ENCODE results near the gene TLE4. TPM values are rescaled to one million over a fixed set of nuclear protein-coding genes. Genes with fewer than 3 reads are reported as not detected.

The TLE4 gene
- total RNA-seq, 1 experiment from 2014 or later, result 17.9 TPM

DNA sequence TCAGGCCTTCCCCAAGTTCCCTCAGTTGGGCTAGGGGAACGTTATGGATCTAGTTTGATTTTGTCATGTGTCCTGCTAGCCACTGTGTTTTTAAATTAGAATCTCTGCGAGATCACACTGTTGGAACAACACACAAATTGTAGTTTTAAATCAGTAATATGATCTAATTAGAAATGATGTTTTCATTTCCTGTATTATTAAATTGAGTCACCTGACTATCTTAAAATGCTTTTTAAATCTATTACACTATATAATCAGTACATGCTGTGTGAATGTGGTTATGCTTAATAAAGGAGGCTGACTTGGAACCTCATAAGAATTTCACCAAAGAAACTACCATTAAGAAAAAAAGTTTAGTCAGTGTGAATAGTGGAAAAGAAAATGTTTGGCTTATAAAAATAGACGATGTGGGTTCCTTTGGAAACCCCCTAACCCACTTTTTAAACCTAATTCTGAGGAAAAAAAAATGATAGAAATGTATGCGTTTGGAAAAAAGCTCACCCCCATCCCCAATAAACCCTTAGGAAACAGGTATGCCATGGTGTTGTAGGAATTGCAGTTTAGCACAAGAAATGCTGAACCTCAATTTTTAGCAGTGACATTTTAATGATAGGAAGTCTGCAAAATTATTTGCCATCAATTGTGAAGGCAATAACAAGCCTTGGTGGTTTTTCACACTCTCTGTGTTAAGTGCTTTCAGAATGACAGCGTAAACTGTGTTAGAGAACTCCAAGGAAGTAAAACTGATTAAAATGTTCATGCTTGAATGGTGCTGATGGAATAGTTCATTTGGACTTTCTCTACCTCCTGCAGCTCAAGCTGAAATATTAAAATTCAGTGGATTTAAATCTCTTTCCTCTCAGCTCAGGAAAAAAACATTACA, 59.0 kb downstream of the TLE4 start:
- no peaks in the 10 kb centered on the region for H3K9me2 ChIP-seq (replicated peaks; ENCODE audit: low read length)
- no peaks in the 10 kb centered on the region for H3K9me3 ChIP-seq (ENCODE audit: low read length)
- H4K20me1 ChIP-seq (ENCODE audit: low read length), result no peaks in the 10 kb centered on the region
- no peak overlapping the region for H3K4me3 ChIP-seq (ENCODE audit: low read length)
- no peaks in the 10 kb centered on the region for H3K27me3 ChIP-seq (ENCODE audit: low read length)
- intact Hi-C loops (cut with micrococcal nuclease), result no loop called here
- no peak overlapping the region for H3K4me2 ChIP-seq (ENCODE audit: low read length)
- no peak for DNase-seq
- no peaks in the 10 kb centered on the region for H3F3A ChIP-seq (ENCODE audit: low read length, unreplicated experiment)
- no TSS peak for BruUV-seq (replicated peaks)
- H3K27ac ChIP-seq (ENCODE audit: low read length), result no peak overlapping the region
- ATAC-seq, result no peak
- peaks cover 3% of the 10 kb centered on the region; the same call in 1 of the 2 replicates for H3K4me1 ChIP-seq (ENCODE audit: insufficient read depth, low read length)
- no peak overlapping the region for H3K9ac ChIP-seq (ENCODE audit: low read length)
- H2AFZ ChIP-seq (ENCODE audit: low read length), result no peak overlapping the region
- TF ChIP-seq EZH2phosphoT487 (IDR thresholded peaks at IDR 0.05; ENCODE audit: borderline replicate concordance, low read length) (no peak), CTCF (conservative IDR thresholded peaks at IDR 0.05; ENCODE audit: low read depth, low read length) (no peak), EZH2 (IDR thresholded peaks at IDR 0.05; ENCODE audit: low read length, unreplicated experiment) (no peak)
- ChIA-PET POLR2A (ENCODE audit: unreplicated experiment) (no interaction called here), CTCF (no interaction called here)
- no peaks in the 10 kb centered on the region for H3K79me2 ChIP-seq (ENCODE audit: low read length)
- no peaks in the 10 kb centered on the region for H3K36me3 ChIP-seq (ENCODE audit: low read depth, low read length)

DNA sequence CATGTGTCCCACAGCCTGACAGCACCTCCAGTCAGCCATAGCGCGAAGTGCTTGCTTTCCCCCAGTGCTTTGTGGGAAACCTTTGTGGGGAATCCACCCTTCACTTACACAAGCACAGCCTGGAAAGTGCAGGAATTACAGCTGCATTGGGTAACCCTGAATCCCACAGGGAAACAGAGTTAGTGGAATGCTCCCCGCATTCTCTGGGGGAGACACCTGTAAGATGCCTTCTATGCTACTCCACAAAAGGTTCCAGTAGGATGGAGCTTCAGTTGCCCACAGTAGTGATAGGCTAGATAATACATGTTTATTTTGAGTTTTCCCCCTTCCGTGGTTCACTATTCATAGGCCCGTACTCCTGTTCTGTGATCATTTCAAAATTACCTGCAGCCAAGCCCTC, 60.3 kb downstream of the TLE4 start:
- ATAC-seq (no peak), DNase-seq (no peak)
- H3K27me3 ChIP-seq (ENCODE audit: low read length), result no peaks in the 10 kb centered on the region
- no peaks in the 10 kb centered on the region for H3K9me3 ChIP-seq (ENCODE audit: low read length)
- H3K4me3 ChIP-seq (ENCODE audit: low read length), result no peak overlapping the region
- no peaks in the 10 kb centered on the region for H3K4me1 ChIP-seq (ENCODE audit: insufficient read depth, low read length)
- CTCF ChIA-PET, result no interaction called here
- intact Hi-C loops (cut with micrococcal nuclease), result no loop called here
- no peak overlapping the region for H3K9ac ChIP-seq (ENCODE audit: low read length)
- no peak overlapping the region for H2AFZ ChIP-seq (ENCODE audit: low read length)
- H3K27ac ChIP-seq (ENCODE audit: low read length), result no peak overlapping the region
- no peaks in the 10 kb centered on the region for H3K9me2 ChIP-seq (replicated peaks; ENCODE audit: low read length)
- no peaks in the 10 kb centered on the region for H3F3A ChIP-seq (ENCODE audit: low read length, unreplicated experiment)
- BruUV-seq (replicated peaks), result no TSS peak
- POLR2A ChIA-PET (ENCODE audit: unreplicated experiment), result interaction anchor here (0.6 kb wide), 1 partner anchor 27 kb away, joined by 17 read pairs; no protein-coding TSS in a partner anchor
- TF ChIP-seq EZH2 (IDR thresholded peaks at IDR 0.05; ENCODE audit: low read length, unreplicated experiment) (no peak), CTCF (conservative IDR thresholded peaks at IDR 0.05; ENCODE audit: low read depth, low read length) (no peak), EZH2phosphoT487 (IDR thresholded peaks at IDR 0.05; ENCODE audit: borderline replicate concordance, low read length) (no peak)
- H3K36me3 ChIP-seq (ENCODE audit: low read depth, low read length), result no peaks in the 10 kb centered on the region
- no peak overlapping the region for H3K4me2 ChIP-seq (ENCODE audit: low read length)
- H4K20me1 ChIP-seq (ENCODE audit: low read length), result no peaks in the 10 kb centered on the region
- no peaks in the 10 kb centered on the region for H3K79me2 ChIP-seq (ENCODE audit: low read length)

- H3K27ac ChIP-seq (ENCODE audit: low read length), result no peak overlapping the region
- no peaks in the 10 kb centered on the region for H3K36me3 ChIP-seq (ENCODE audit: low read depth, low read length)
- no peak overlapping the region for H2AFZ ChIP-seq (ENCODE audit: low read length)
- H3K27me3 ChIP-seq (ENCODE audit: low read length), result no peaks in the 10 kb centered on the region
- no peaks in the 10 kb centered on the region for H3K9me2 ChIP-seq (replicated peaks; ENCODE audit: low read length)
- H3K4me2 ChIP-seq (ENCODE audit: low read length), result no peak overlapping the region
- DNase-seq (no peak), ATAC-seq (no peak)
- no TSS peak for BruUV-seq (replicated peaks)
- no peaks in the 10 kb centered on the region for H3K4me1 ChIP-seq (ENCODE audit: insufficient read depth, low read length)
- no peak overlapping the region for H3K9ac ChIP-seq (ENCODE audit: low read length)
- H3K4me3 ChIP-seq (ENCODE audit: low read length), result no peak overlapping the region
- TF ChIP-seq CTCF (conservative IDR thresholded peaks at IDR 0.05; ENCODE audit: low read depth, low read length) (no peak), EZH2 (IDR thresholded peaks at IDR 0.05; ENCODE audit: low read length, unreplicated experiment) (no peak), EZH2phosphoT487 (IDR thresholded peaks at IDR 0.05; ENCODE audit: borderline replicate concordance, low read length) (no peak)
- no peaks in the 10 kb centered on the region for H3F3A ChIP-seq (ENCODE audit: low read length, unreplicated experiment)
- H3K9me3 ChIP-seq (ENCODE audit: low read length), result no peaks in the 10 kb centered on the region
- intact Hi-C loops (cut with micrococcal nuclease), result no loop called here
- ChIA-PET POLR2A (ENCODE audit: unreplicated experiment) (interaction anchor here (0.6 kb wide), 1 partner anchor 27 kb away, joined by 17 read pairs; no protein-coding TSS in a partner anchor), CTCF (no interaction called here)
- H3K79me2 ChIP-seq (ENCODE audit: low read length), result no peaks in the 10 kb centered on the region
- H4K20me1 ChIP-seq (ENCODE audit: low read length), result no peaks in the 10 kb centered on the region
Observed at GRCh38 chr9:79632705-79633104, 60.9 kb downstream of the TLE4 start.

Data from PC-3 (cell line).